Ascending aorta (tissue), 2 donors: Measurements from ENCODE around the gene DUOX1. TPM values are rescaled to one million over a fixed set of nuclear protein-coding genes. Genes with fewer than 3 reads are reported as not detected.

Source experiments
- DNase-seq, 2 donors: peaks; one replicate each; pipeline ENCODE4 v3.0.0-alpha.2; 2019; ENCODE audit warnings: low spot score in 2 of 2
- H3K27ac ChIP-seq, 2 donors: fragments of 200-600 bp; sonication (generic); one replicate each; pipeline ENCODE4 v1.5.1; 2016 to 2017; ENCODE audit warnings: mild to moderate bottlenecking in 1 of 2
- H3K27me3 ChIP-seq: fragments of 200-600 bp; sonication (generic); one replicate; pipeline ENCODE4 v1.5.1; 2017
- H3K36me3 ChIP-seq, 2 donors: fragments of 200-600 bp; sonication (generic); one replicate each; pipeline ENCODE4 v1.5.1; 2016
- H3K4me1 ChIP-seq, 2 donors: fragments of 200-600 bp; sonication (generic); one replicate each; pipeline ENCODE4 v1.5.1; 2016 to 2017; ENCODE audit warnings: mild to moderate bottlenecking in 1 of 2
- H3K4me3 ChIP-seq, 2 donors: fragments of 200-600 bp; sonication (generic); one replicate each; pipeline ENCODE4 v1.5.1; 2016 to 2017; ENCODE audit warnings: mild to moderate bottlenecking in 1 of 2
- H3K9me3 ChIP-seq, 2 donors: fragments of 200-600 bp; sonication (generic); one replicate each; pipeline ENCODE4 v1.5.1; 2016
- intact Hi-C: fragments of 100-400 bp; cut with DNase I; formaldehyde crosslinking; loops from one replicate; pipeline ENCODE4 v1.15.1; 2023
- total RNA-seq: library from RNA; depleted of rRNA; stranded (reverse); fragments of >200 nt; gene quantifications from one replicate; pipeline ENCODE4 v1.1.0, GENCODE V29; 2016
- TF ChIP-seq, protein P1 (sequence below), 3 experiments: fragments of 200-600 bp in 2 of 3; fragments of 450-650 bp in 1 of 3; sonication (generic) in 2 of 3; IDR thresholded peaks; one replicate each; pipeline ENCODE4 v1.5.1; 2016 to 2019; ENCODE audit warnings: antibody characterized with exemption in 3 of 3, mild to moderate bottlenecking in 1 of 3, moderate library complexity in 1 of 3

The DUOX1 gene
- total RNA-seq, 1 donor from 2014 or later, result 2.7 TPM

GRCh38 chr15:45164914-45165313, 35.1 kb downstream of the DUOX1 start:
- Histone ChIP-seq H3K4me1 (peaks cover 0 to 14% of the 10 kb centered on the region in 2 donors), H3K27me3 (no peaks in the 10 kb centered on the region), H3K27ac (no peak overlapping the region), H3K36me3 (no peaks in the 10 kb centered on the region), H3K4me3 (no peak overlapping the region), H3K9me3 (no peaks in the 10 kb centered on the region)
- no peak for DNase-seq
- TF ChIP-seq, protein P1, sequence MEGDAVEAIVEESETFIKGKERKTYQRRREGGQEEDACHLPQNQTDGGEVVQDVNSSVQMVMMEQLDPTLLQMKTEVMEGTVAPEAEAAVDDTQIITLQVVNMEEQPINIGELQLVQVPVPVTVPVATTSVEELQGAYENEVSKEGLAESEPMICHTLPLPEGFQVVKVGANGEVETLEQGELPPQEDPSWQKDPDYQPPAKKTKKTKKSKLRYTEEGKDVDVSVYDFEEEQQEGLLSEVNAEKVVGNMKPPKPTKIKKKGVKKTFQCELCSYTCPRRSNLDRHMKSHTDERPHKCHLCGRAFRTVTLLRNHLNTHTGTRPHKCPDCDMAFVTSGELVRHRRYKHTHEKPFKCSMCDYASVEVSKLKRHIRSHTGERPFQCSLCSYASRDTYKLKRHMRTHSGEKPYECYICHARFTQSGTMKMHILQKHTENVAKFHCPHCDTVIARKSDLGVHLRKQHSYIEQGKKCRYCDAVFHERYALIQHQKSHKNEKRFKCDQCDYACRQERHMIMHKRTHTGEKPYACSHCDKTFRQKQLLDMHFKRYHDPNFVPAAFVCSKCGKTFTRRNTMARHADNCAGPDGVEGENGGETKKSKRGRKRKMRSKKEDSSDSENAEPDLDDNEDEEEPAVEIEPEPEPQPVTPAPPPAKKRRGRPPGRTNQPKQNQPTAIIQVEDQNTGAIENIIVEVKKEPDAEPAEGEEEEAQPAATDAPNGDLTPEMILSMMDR (IDR thresholded peaks at IDR 0.05), result no peak
- intact Hi-C loops, result loop anchor here (5.0 kb wide), 1 partner anchor 212 kb away; the partner anchor contains the start of gene GATM

DNA sequence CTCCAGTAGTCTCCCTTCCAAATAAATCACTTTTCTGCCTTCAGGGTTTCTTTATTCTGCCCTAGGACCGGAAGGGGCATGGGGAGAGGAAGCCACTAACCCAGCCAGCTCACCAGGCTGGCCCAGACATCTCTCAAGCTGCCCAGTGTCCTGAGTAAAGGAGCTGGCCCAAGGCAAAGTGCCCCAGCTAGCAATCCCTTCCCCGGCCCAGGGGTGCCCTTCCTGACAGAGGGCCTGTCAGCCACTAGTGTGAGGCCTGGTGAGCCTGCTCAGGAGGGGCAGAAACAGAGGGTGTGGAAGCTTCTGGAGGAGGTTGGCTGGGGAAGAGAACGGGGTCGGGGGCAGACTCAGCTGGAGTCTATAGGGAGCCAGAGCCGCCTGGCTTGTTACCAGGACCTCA, 35.7 kb downstream of the DUOX1 start:
- H3K9me3 ChIP-seq, result no peaks in the 10 kb centered on the region
- H3K4me3 ChIP-seq, result no peak overlapping the region
- no peak for DNase-seq
- TF ChIP-seq, protein P1 (IDR thresholded peaks at IDR 0.05), result no peak
- H3K36me3 ChIP-seq, result no peaks in the 10 kb centered on the region
- intact Hi-C loops, result loop anchor here (5.0 kb wide), 1 partner anchor 212 kb away; the partner anchor contains the start of gene GATM
- peak overlapping the region in 1 of 2 donors; percentile 99 for H3K27ac ChIP-seq
- H3K27me3 ChIP-seq, result no peaks in the 10 kb centered on the region
- H3K4me1 ChIP-seq, result peaks cover 0 to 14% of the 10 kb centered on the region in 2 donors

DNA sequence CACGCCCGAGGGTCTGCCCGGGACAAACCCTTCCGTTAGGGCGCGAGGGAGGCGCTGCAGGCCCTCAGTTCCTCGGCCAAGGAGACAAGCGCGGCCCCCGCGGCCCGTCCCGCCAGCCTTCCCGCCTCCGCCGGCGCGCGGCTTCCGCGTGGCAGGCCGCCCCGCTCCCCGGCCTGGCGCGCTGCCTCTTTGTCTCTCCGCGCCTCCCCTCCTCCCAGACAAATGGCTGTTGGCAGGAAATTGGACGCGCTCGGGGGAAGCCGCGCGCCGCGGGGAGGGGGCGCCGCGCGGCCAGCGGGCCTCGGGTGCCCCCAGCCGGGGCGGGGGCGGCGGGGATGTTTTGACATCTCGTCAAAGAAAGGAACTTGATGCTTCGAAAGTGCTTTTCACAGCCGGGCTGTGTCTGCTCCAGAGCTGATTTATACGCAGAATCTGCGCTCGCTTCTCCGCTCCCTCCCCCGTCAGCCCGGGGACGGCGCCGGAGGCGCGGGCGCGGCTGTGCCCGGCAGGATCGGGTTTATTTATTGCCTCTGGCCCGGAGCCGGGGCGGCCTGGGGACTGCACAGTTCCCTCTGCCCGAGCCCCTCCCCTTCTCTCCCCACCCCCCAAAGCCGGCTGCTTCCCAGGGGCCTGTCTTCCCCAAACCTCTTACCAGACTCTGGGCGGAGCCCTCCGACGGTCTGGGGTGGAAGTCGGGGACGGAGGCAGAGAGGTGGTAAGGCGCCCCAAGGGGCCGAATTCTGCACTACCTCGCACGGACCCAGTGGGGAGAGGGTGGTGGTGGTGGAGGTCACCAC, 37.2 kb downstream of the DUOX1 start:
- H3K9me3 ChIP-seq, result no peaks in the 10 kb centered on the region
- TF ChIP-seq, protein P1 (IDR thresholded peaks at IDR 0.05), result peak; percentile 40 to 74 (median 62)
- intact Hi-C loops, result loop anchor here (1.0 to 5.0 kb wide), 5 partner anchors 19 to 290 kb away; partner anchors contain the start of gene GATM
- no peaks in the 10 kb centered on the region for H3K27me3 ChIP-seq
- H3K27ac ChIP-seq, result peak overlapping the region; percentile 97 to 99
- H3K4me3 ChIP-seq, result peak overlapping the region; percentile 78 to 97
- peaks cover 0 to 14% of the 10 kb centered on the region in 2 donors for H3K4me1 ChIP-seq
- peak; percentile 49 to 93 for DNase-seq
- H3K36me3 ChIP-seq, result no peaks in the 10 kb centered on the region

DNA sequence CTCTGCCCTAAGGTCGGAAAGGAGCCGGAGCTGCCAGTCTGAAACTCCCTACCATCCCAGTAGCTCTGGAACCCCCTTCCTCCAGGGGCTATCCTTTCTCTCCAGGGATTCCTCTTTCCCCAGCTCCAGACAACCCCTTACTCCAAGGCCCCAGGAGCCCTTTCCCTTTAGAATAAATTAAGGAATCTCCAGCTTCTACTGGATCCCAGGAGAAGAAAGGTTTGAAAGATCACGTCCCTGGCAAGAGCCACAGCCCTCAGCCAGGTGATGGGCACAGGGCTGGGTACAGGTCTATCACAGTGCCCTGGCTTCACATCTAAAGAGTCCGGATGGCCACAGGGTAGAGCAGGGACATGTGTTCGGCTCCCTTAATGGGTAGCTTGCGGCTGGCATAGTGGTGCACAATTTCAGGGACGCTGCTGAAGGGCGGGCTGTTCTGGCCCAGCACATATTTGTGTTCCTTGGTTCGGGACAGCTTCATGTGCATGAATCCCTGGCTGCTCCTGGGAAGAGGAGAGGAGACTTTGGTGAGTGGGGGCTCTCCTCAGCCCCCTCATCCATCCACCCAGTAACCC, 37.9 kb downstream of the DUOX1 start:
- Histone ChIP-seq H3K4me3 (peak overlapping the region; percentile 78 to 97), H3K36me3 (no peaks in the 10 kb centered on the region), H3K27me3 (no peaks in the 10 kb centered on the region), H3K4me1 (peaks cover 0 to 11% of the 10 kb centered on the region in 2 donors), H3K9me3 (no peaks in the 10 kb centered on the region), H3K27ac (peak overlapping the region; percentile 97 to 99)
- intact Hi-C loops, result loop anchor here (1.0 to 5.0 kb wide), 5 partner anchors 19 to 289 kb away; partner anchors contain the start of gene GATM
- DNase-seq, result no peak
- TF ChIP-seq, protein P1 (IDR thresholded peaks at IDR 0.05), result no peak

GRCh38 chr15:45168286-45168685, 38.5 kb downstream of the DUOX1 start:
- no peak for DNase-seq
- intact Hi-C loops, result loop anchor here (5.0 kb wide), 1 partner anchor 209 kb away; the partner anchor contains the start of gene GATM
- Histone ChIP-seq H3K4me1 (peaks cover 0 to 9% of the 10 kb centered on the region in 2 donors), H3K27me3 (no peaks in the 10 kb centered on the region), H3K36me3 (no peaks in the 10 kb centered on the region), H3K9me3 (no peaks in the 10 kb centered on the region), H3K27ac (peak overlapping the region; percentile 97 to 99), H3K4me3 (no peak overlapping the region)
- TF ChIP-seq, protein P1 (IDR thresholded peaks at IDR 0.05), result no peak
